OCI-LY1 (cell line): ENCODE data around the gene COPB1.

Source experiments
- H2AFZ ChIP-seq: fragments of 200-600 bp; sonication (generic), shearing (Covaris generic); 2 replicates; pipeline ENCODE4 v1.6.0; 2014; ENCODE audit warnings: antibody characterized with exemption, mild to moderate bottlenecking, low read length
- H3F3A ChIP-seq: fragments of 200-600 bp; sonication (generic), shearing (Covaris generic); 2 replicates; pipeline ENCODE4 v1.6.0; 2014; ENCODE audit warnings: mild to moderate bottlenecking, antibody characterized with exemption, low read length, moderate library complexity; ENCODE audit not compliant: insufficient read depth
- H3K27ac ChIP-seq: fragments of 200-600 bp; sonication (generic); 2 replicates; pipeline ENCODE4 v1.5.1; 2014; ENCODE audit warnings: low read length, mixed run types, mild to moderate bottlenecking, low read depth; ENCODE audit not compliant: poor library complexity, severe bottlenecking
- H3K27me3 ChIP-seq: fragments of 200-600 bp; sonication (generic); 2 replicates; pipeline ENCODE4 v1.6.0; 2014; ENCODE audit warnings: antibody characterized with exemption, mild to moderate bottlenecking, low read length, moderate library complexity; ENCODE audit not compliant: insufficient read depth
- H3K36me3 ChIP-seq: fragments of 200-600 bp; sonication (generic); 2 replicates; pipeline ENCODE4 v1.6.1; 2014; ENCODE audit warnings: mild to moderate bottlenecking, antibody characterized with exemption, low read length, moderate library complexity, mixed read lengths; ENCODE audit not compliant: insufficient read depth
- H3K4me1 ChIP-seq: fragments of 200-600 bp; sonication (generic); 2 replicates; pipeline ENCODE4 v1.5.1; 2014; ENCODE audit warnings: mild to moderate bottlenecking, low read length, moderate library complexity; ENCODE audit not compliant: insufficient read depth, severe bottlenecking
- H3K4me2 ChIP-seq: fragments of 200-600 bp; sonication (generic), shearing (Covaris generic); 2 replicates; pipeline ENCODE4 v1.6.1; 2014; ENCODE audit warnings: low read length
- H3K4me3 ChIP-seq: fragments of 200-600 bp; sonication (generic); 2 replicates; pipeline ENCODE4 v1.5.1; 2014; ENCODE audit warnings: low read length, low read depth, mild to moderate bottlenecking, mixed read lengths; ENCODE audit not compliant: poor library complexity, severe bottlenecking
- H3K79me2 ChIP-seq: fragments of 200-600 bp; shearing (Covaris generic); 2 replicates; pipeline ENCODE4 v1.6.1; 2016; ENCODE audit warnings: mixed run types, low read length, mixed read lengths; ENCODE audit not compliant: insufficient read depth
- H3K9ac ChIP-seq: fragments of 200-600 bp; sonication (generic), shearing (Covaris generic); 2 replicates; pipeline ENCODE4 v1.6.1; 2014; ENCODE audit warnings: mild to moderate bottlenecking, low read length, mixed read lengths
- H3K9me2 ChIP-seq: fragments of 200-600 bp; sonication (generic), shearing (Covaris generic); 2 replicates; pipeline ENCODE4 v1.6.1; 2014; ENCODE audit warnings: low read depth, mild to moderate bottlenecking, low read length, mixed read lengths
- H3K9me3 ChIP-seq: fragments of 200-600 bp; shearing (Covaris generic); 2 replicates; pipeline ENCODE4 v1.6.1; 2014; ENCODE audit warnings: low read length, mixed read lengths
- H4K20me1 ChIP-seq: fragments of 200-600 bp; sonication (generic), shearing (Covaris generic); 2 replicates; pipeline ENCODE4 v1.6.0; 2016; ENCODE audit warnings: mild to moderate bottlenecking, low read length; ENCODE audit not compliant: insufficient read depth
- EZH2 ChIP-seq: fragments of 200-600 bp; sonication (generic), shearing (Covaris generic); IDR thresholded peaks from 2 replicates; pipeline ENCODE4 v1.8.0; 2017; ENCODE audit warnings: borderline replicate concordance, mixed run types, mild to moderate bottlenecking, antibody characterized with exemption, low read length, moderate library complexity, mixed read lengths
- TF ChIP-seq, protein P1 (sequence below): fragments of 200-600 bp; sonication (generic), shearing (Covaris generic); IDR thresholded peaks from 2 replicates; pipeline ENCODE4 v1.5.1; 2017; ENCODE audit warnings: mild to moderate bottlenecking, antibody characterized with exemption, low read length, moderate library complexity, mixed read lengths

Gene COPB1

DNA sequence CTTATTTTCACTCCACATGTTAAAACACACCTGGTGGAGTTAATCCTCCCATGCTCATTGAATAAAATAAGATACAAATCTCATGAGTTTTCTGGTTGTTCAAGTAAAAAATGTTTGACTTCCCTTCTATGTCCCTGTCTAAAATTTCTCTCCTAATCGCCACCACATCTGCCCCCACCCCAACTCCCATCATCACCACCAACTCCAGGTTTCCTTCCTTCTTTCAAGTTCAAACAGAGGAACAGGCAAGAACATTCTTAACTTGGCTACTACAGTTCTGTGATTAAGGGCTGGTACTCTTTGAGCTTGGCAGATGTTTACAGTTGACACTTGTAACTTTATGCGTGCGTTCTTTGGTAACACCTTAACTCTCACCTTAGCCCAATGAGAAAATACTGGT lies 29.7 kb upstream of the COPB1 start:
- no peak overlapping the region for H3K27ac ChIP-seq
- H4K20me1 ChIP-seq, result no peaks in the 10 kb centered on the region
- H3K4me3 ChIP-seq, result no peak overlapping the region
- no peak overlapping the region for H2AFZ ChIP-seq
- H3K9ac ChIP-seq, result no peak overlapping the region
- H3K9me3 ChIP-seq, result no peaks in the 10 kb centered on the region
- no peak overlapping the region for H3K4me2 ChIP-seq
- TF ChIP-seq EZH2, result no peak
- TF ChIP-seq, protein P1, sequence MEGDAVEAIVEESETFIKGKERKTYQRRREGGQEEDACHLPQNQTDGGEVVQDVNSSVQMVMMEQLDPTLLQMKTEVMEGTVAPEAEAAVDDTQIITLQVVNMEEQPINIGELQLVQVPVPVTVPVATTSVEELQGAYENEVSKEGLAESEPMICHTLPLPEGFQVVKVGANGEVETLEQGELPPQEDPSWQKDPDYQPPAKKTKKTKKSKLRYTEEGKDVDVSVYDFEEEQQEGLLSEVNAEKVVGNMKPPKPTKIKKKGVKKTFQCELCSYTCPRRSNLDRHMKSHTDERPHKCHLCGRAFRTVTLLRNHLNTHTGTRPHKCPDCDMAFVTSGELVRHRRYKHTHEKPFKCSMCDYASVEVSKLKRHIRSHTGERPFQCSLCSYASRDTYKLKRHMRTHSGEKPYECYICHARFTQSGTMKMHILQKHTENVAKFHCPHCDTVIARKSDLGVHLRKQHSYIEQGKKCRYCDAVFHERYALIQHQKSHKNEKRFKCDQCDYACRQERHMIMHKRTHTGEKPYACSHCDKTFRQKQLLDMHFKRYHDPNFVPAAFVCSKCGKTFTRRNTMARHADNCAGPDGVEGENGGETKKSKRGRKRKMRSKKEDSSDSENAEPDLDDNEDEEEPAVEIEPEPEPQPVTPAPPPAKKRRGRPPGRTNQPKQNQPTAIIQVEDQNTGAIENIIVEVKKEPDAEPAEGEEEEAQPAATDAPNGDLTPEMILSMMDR, result no peak
- H3K36me3 ChIP-seq, result no peaks in the 10 kb centered on the region
- H3K27me3 ChIP-seq, result no peaks in the 10 kb centered on the region
- no peaks in the 10 kb centered on the region for H3K9me2 ChIP-seq
- no peaks in the 10 kb centered on the region for H3F3A ChIP-seq
- H3K4me1 ChIP-seq, result no peaks in the 10 kb centered on the region
- H3K79me2 ChIP-seq, result no peaks in the 10 kb centered on the region

DNA sequence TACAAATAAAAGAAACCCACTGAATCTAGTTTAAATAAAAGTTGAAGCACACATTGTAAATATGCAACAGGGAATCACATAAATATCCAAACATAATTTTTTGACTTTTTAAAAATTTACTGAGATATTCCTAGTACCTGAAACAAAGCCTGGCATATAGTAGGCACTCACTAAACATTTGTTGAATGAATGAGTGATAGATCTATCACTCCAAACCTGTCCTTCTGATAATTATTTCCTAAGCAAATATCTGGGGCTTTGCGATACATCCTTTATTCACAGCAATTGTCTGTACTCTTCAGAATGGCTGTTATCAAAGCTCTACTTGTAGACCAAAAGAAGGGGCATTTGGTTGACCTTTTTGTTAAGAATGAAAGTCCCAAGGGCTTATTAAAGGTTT lies 23.2 kb upstream of the COPB1 start:
- Histone ChIP-seq H3K27ac (no peak overlapping the region), H3F3A (no peaks in the 10 kb centered on the region), H4K20me1 (no peaks in the 10 kb centered on the region), H3K27me3 (no peaks in the 10 kb centered on the region), H3K36me3 (peaks cover 8% of the 10 kb centered on the region), H3K9ac (no peak overlapping the region), H3K4me1 (peaks cover 19% of the 10 kb centered on the region), H3K9me2 (no peaks in the 10 kb centered on the region), H3K4me2 (no peak overlapping the region), H3K79me2 (peaks cover 20% of the 10 kb centered on the region), H2AFZ (no peak overlapping the region), H3K4me3 (no peak overlapping the region), H3K9me3 (no peaks in the 10 kb centered on the region)
- TF ChIP-seq EZH2, result no peak
- TF ChIP-seq, protein P1, result no peak

DNA sequence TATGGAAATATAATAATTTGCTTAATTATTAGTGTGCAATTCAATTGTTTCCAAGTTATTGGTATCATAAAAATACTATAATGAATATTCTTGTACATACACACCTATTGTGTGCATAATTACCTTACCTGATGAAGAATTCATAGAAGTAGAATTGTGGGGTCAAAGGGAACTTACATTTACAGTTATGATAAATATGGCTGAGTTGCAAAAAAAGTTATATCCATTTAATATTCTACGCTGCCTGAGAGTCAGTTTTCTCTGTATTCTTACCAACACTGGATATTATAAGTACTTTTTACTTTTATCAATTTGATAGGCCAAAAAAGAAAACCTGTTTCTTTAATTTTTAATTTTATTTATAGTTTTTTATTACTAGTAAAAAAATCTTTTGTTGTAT lies 22.6 kb upstream of the COPB1 start:
- Histone ChIP-seq H3K27ac (no peak overlapping the region), H2AFZ (no peak overlapping the region), H3K27me3 (no peaks in the 10 kb centered on the region), H3K79me2 (peaks cover 20% of the 10 kb centered on the region), H3K9me2 (no peaks in the 10 kb centered on the region), H3K36me3 (peaks cover 14% of the 10 kb centered on the region), H3K4me1 (peaks cover 19% of the 10 kb centered on the region), H4K20me1 (no peaks in the 10 kb centered on the region), H3K9ac (no peak overlapping the region), H3F3A (no peaks in the 10 kb centered on the region), H3K4me3 (no peak overlapping the region), H3K9me3 (no peaks in the 10 kb centered on the region), H3K4me2 (no peak overlapping the region)
- TF ChIP-seq EZH2, result no peak
- TF ChIP-seq, protein P1, result no peak
